Neural crest cell (in vitro differentiated cells): Measurements from ENCODE around the gene CACNA1H. TPM values are rescaled to one million over a fixed set of nuclear protein-coding genes. Genes with fewer than 3 reads are reported as not detected.

Source experiments
- DNase-seq: peaks from one replicate; pipeline ENCODE4 v3.0.0; 2021; ENCODE audit warnings: low read depth, mixed read lengths, low spot score
- H3K27ac Mint-ChIP-seq: one replicate; pipeline ENCODE4 v1.8.0; 2021; ENCODE audit warnings: mild to moderate bottlenecking, mixed read lengths; ENCODE audit not compliant: unreplicated experiment
- H3K27me3 Mint-ChIP-seq: 2 replicates; pipeline ENCODE4 v1.8.0; 2021; ENCODE audit warnings: low read depth, mild to moderate bottlenecking, mixed read lengths
- H3K36me3 Mint-ChIP-seq: 2 replicates; pipeline ENCODE4 v1.8.0; 2021; ENCODE audit warnings: low read depth, mild to moderate bottlenecking, mixed read lengths
- H3K4me1 Mint-ChIP-seq: 2 replicates; pipeline ENCODE4 v1.8.0; 2021; ENCODE audit warnings: mixed read lengths
- H3K4me3 Mint-ChIP-seq: one replicate; pipeline ENCODE4 v1.8.0; 2021; ENCODE audit warnings: mild to moderate bottlenecking, mixed read lengths
- H3K9me3 Mint-ChIP-seq: 2 replicates; pipeline ENCODE4 v1.8.0; 2021; ENCODE audit warnings: mixed read lengths
- total RNA-seq: library from RNA; stranded (reverse); gene quantifications from 2 replicates; pipeline ENCODE4 v1.2.1, GENCODE V29; 2021
- TF ChIP-seq, protein P1 (sequence below): fragments of 200-600 bp; sonication (generic); conservative IDR thresholded peaks from 2 replicates; pipeline ENCODE4 v1.5.0; 2021; ENCODE audit warnings: antibody characterized with exemption, mild to moderate bottlenecking

The CACNA1H gene
- total RNA-seq, 1 donor from 2014 or later: 10.7 TPM

DNA sequence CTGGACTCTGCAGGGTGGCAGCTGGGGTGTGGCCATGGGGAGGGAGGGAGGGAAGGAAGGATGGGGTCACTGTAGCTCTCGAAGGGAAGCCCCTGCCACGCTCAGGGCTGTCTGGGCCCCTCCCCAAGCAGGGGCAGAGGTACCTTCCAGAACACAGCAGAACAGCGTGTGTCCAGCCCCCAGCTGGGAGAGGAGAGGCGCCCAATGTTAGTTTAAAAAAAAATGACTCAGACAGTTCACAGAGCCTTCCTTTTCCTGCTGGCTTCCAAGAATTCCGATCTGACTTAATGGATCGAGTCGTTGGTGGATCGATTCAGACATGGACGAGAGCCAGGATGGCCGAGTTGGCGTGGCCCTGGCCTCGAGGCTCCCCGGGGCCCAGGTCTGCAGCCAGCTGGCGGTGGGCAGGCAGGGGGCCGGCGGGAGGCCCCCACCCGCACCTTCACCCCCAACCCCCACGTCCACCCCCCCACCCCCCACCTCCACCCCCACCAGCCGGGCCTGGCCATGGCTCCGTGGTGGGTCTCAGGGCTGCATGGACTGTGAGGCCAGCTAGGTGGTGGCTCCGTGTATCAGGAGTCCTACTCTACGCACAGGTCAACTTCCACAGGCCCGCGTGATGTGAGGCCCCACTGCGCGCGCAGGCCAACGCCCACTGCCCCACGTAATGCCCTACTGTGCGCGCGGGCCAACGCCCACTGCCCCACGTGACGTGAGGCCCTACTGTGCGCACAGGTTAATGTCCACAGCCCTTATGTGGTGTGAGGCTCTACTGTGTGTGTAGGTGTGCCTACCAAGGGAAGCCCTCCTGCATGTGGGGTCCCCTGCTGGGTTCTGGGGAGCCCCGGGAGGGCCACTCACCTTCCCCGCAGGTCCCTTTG is 21.8 kb downstream of the CACNA1H start:
- no peak for DNase-seq
- TF ChIP-seq, protein P1, sequence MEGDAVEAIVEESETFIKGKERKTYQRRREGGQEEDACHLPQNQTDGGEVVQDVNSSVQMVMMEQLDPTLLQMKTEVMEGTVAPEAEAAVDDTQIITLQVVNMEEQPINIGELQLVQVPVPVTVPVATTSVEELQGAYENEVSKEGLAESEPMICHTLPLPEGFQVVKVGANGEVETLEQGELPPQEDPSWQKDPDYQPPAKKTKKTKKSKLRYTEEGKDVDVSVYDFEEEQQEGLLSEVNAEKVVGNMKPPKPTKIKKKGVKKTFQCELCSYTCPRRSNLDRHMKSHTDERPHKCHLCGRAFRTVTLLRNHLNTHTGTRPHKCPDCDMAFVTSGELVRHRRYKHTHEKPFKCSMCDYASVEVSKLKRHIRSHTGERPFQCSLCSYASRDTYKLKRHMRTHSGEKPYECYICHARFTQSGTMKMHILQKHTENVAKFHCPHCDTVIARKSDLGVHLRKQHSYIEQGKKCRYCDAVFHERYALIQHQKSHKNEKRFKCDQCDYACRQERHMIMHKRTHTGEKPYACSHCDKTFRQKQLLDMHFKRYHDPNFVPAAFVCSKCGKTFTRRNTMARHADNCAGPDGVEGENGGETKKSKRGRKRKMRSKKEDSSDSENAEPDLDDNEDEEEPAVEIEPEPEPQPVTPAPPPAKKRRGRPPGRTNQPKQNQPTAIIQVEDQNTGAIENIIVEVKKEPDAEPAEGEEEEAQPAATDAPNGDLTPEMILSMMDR: no peak
- Mint-ChIP-seq H3K4me3 (no peak overlapping the region), H3K36me3 (no peaks in the 10 kb centered on the region), H3K27ac (no peak overlapping the region), H3K4me1 (no peaks in the 10 kb centered on the region), H3K27me3 (no peaks in the 10 kb centered on the region), H3K9me3 (no peaks in the 10 kb centered on the region)

DNA sequence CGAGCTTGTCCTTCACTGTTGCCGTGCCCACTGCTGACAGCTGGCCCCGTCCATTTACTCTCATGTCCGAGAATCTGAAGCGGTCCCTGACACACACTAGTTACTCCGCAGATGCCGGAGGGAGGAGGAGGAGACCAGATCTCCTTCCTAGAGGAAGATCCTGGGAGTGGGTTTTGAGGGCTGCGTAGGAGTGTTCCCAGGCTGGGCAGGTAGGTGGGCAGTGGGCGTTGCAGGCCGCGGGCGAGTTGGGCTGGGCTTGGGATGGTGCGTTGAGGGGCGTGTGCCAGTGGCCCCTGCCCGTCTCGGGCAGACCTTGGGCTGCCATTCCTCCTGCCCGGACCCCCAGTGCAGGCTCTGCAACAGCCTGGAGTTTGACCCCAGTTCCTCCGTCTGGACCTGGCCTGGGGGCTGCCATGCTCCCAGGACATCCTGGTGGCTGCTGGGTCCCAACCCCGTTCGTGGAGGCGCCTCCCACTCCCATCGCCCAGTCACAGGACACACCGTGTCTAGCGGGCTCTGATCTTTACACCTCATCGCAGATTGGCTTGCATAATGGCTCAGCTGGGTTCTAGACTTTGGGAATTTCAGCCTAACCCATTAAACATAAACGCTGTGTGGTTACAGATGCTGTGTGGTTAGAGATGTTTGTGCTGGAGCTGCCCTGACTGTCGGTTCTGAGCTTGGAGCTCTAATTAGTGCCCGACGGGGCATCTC is 22.8 kb downstream of the CACNA1H start:
- no peaks in the 10 kb centered on the region for H3K9me3 Mint-ChIP-seq
- no peaks in the 10 kb centered on the region for H3K36me3 Mint-ChIP-seq
- no peak overlapping the region for H3K27ac Mint-ChIP-seq
- H3K4me3 Mint-ChIP-seq: no peak overlapping the region
- no peaks in the 10 kb centered on the region for H3K4me1 Mint-ChIP-seq
- no peak for DNase-seq
- H3K27me3 Mint-ChIP-seq: no peaks in the 10 kb centered on the region
- TF ChIP-seq, protein P1: no peak

DNA sequence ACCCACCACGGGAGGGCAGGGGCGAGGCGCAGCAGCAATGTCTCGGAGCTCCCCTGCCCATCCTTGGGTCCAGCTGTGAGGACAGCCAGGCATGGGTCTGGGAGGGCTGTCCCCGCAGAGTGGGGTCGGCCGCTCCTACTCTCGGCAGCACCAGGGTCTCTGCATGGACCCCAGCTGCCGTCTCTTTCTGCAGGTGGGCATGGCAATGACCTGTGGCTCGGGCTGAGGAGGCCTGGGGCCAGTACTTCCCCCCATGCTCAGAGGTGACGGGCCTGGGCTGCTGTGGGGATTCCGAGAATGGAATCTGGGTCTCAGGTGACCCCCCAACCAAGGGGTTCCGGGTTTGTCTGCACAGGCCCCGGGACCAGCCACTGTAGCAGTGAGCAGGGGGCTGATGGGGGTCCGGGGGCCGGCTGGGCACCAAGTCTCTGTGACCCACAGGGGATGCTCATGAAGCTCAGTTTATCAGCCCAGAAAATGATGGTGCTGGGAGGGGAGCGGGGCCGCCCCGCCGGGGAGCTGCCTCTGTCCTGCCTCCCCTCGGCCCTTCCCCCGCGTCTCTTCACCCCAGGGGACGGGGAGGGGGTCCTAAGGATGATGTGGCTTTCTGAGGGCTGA is 23.5 kb downstream of the CACNA1H start:
- no peaks in the 10 kb centered on the region for H3K27me3 Mint-ChIP-seq
- no peak overlapping the region for H3K27ac Mint-ChIP-seq
- no peaks in the 10 kb centered on the region for H3K9me3 Mint-ChIP-seq
- no peaks in the 10 kb centered on the region for H3K36me3 Mint-ChIP-seq
- H3K4me1 Mint-ChIP-seq: no peaks in the 10 kb centered on the region
- no peak overlapping the region for H3K4me3 Mint-ChIP-seq
- DNase-seq: no peak
- TF ChIP-seq, protein P1: no peak

DNA sequence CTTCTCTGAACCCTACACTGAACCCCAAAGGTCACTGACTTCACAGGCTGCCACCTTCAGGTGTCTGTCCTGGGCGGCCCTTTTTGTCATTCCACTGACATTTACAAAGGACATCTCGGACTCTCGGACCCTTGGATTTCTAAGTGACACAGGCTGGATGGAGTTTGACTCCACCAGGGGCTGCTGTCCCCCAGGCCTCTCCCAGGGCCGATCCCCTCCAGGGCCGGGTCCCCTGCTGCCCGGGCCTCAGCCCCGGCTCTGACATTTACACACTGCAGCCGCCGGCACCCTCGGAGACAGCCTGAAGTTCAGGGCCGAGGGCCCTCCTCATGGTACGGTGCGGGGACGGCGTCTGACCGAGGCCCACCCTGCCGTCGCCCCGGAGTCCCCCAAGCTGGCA is 24.1 kb downstream of the CACNA1H start:
- H3K27ac Mint-ChIP-seq: no peak overlapping the region
- no peaks in the 10 kb centered on the region for H3K36me3 Mint-ChIP-seq
- TF ChIP-seq, protein P1: no peak
- H3K4me1 Mint-ChIP-seq: no peaks in the 10 kb centered on the region
- no peak for DNase-seq
- no peaks in the 10 kb centered on the region for H3K27me3 Mint-ChIP-seq
- H3K4me3 Mint-ChIP-seq: no peak overlapping the region
- no peaks in the 10 kb centered on the region for H3K9me3 Mint-ChIP-seq

DNA sequence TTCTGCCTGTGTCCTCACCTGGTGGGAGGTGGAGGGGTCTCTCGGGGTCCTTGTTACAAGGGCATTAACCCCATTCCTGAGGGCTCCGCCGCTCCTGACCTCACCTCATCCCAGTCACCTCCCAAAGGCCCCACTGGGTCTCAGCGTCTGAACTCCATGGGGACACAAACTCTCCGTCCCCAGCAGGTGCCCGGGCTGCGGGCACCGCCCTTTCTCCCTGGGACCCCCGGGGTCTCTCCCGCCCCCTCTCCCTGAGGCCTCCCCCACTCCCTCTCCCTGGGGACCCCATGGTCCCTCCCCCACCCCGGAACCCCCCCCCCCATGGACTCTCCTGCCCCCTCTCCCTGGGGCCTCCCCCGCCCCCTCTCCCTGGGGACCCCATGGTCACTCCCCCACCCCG is 24.8 kb downstream of the CACNA1H start:
- TF ChIP-seq, protein P1: no peak
- Mint-ChIP-seq H3K4me3 (no peak overlapping the region), H3K27me3 (no peaks in the 10 kb centered on the region), H3K4me1 (no peaks in the 10 kb centered on the region), H3K9me3 (no peaks in the 10 kb centered on the region), H3K27ac (peak overlapping the region; percentile 75), H3K36me3 (no peaks in the 10 kb centered on the region)
- DNase-seq: no peak
